Mesothelial cell of epicardium (in vitro differentiated cells): ENCODE measurements around the gene SNX32. TPM values are rescaled to one million over a fixed set of nuclear protein-coding genes. Genes with fewer than 3 reads are reported as not detected.

Experiments used
- DNase-seq, 2 experiments: peaks; one replicate each; pipeline ENCODE4 v3.0.0; 2021; ENCODE audit warnings: low spot score in 2 of 2; ENCODE audit not compliant: unreplicated experiment in 2 of 2
- H3K27ac Mint-ChIP-seq: 2 replicates; pipeline ENCODE4 v1.8.0; 2021; ENCODE audit warnings: mixed read lengths
- H3K27me3 Mint-ChIP-seq: 2 replicates; pipeline ENCODE4 v1.8.0; 2021; ENCODE audit warnings: low read depth, mixed read lengths
- H3K36me3 Mint-ChIP-seq: 2 replicates; pipeline ENCODE4 v1.8.0; 2021; ENCODE audit warnings: mixed read lengths
- H3K4me1 Mint-ChIP-seq: 2 replicates; pipeline ENCODE4 v1.8.0; 2021; ENCODE audit warnings: mixed read lengths
- H3K4me3 Mint-ChIP-seq: 2 replicates; pipeline ENCODE4 v1.8.0; 2021; ENCODE audit warnings: mild to moderate bottlenecking, moderate library complexity, mixed read lengths
- H3K9me3 Mint-ChIP-seq: 2 replicates; pipeline ENCODE4 v1.8.0; 2021; ENCODE audit warnings: mixed read lengths
- CTCF ChIP-seq: fragments of 200-600 bp; sonication (generic); IDR thresholded peaks from one replicate; pipeline ENCODE4 v1.5.0; 2021; ENCODE audit warnings: antibody characterized with exemption; ENCODE audit not compliant: unreplicated experiment
- total RNA-seq: library from RNA; stranded (reverse); gene quantifications from 3 replicates; pipeline ENCODE4 v1.2.1, GENCODE V29; 2021

Gene SNX32
- total RNA-seq, 1 donor from 2014 or later, result 10.7 TPM

- Mint-ChIP-seq H3K9me3 (no peaks in the 10 kb centered on the region), H3K27me3 (peaks cover 14% of the 10 kb centered on the region), H3K36me3 (no peaks in the 10 kb centered on the region), H3K27ac (no peak overlapping the region), H3K4me3 (no peak overlapping the region), H3K4me1 (peaks cover 5% of the 10 kb centered on the region)
- no peak for TF ChIP-seq CTCF
- DNase-seq, result no peak
Measured at GRCh38 chr11:65810046-65810868, 23.5 kb upstream of the SNX32 start.

- DNase-seq, result no peak
Measured at GRCh38 chr11:65811764-65812475, 21.8 kb upstream of the SNX32 start.

GRCh38 chr11:65814131-65814985 is 19.4 kb upstream of the SNX32 start:
- DNase-seq, result no peak
- Mint-ChIP-seq H3K9me3 (no peaks in the 10 kb centered on the region), H3K4me3 (no peak overlapping the region), H3K27me3 (peaks cover 2% of the 10 kb centered on the region), H3K36me3 (no peaks in the 10 kb centered on the region), H3K4me1 (peaks cover 16% of the 10 kb centered on the region), H3K27ac (no peak overlapping the region)
- no peak for TF ChIP-seq CTCF

More at GRCh38 chr11:65811764-65812475, 21.8 kb upstream of the SNX32 start:
- Mint-ChIP-seq H3K27me3 (peaks cover 13% of the 10 kb centered on the region), H3K27ac (no peak overlapping the region), H3K9me3 (no peaks in the 10 kb centered on the region), H3K4me1 (peaks cover 12% of the 10 kb centered on the region), H3K36me3 (no peaks in the 10 kb centered on the region), H3K4me3 (no peak overlapping the region)
- TF ChIP-seq CTCF, result no peak

GRCh38 chr11:65814986-65815565 is 18.7 kb upstream of the SNX32 start:
- H3K27me3 Mint-ChIP-seq, result peaks cover 2% of the 10 kb centered on the region
- H3K27ac Mint-ChIP-seq, result no peak overlapping the region
- TF ChIP-seq CTCF, result no peak
- H3K9me3 Mint-ChIP-seq, result no peaks in the 10 kb centered on the region
- no peak overlapping the region for H3K4me3 Mint-ChIP-seq
- H3K4me1 Mint-ChIP-seq, result peaks cover 16% of the 10 kb centered on the region
- DNase-seq, result no peak
- H3K36me3 Mint-ChIP-seq, result no peaks in the 10 kb centered on the region

GRCh38 chr11:65816696-65817095 is 17.1 kb upstream of the SNX32 start:
- Mint-ChIP-seq H3K9me3 (no peaks in the 10 kb centered on the region), H3K27ac (no peak overlapping the region), H3K4me3 (peak overlapping the region; percentile 67), H3K36me3 (no peaks in the 10 kb centered on the region), H3K27me3 (no peaks in the 10 kb centered on the region), H3K4me1 (peaks cover 20% of the 10 kb centered on the region)
- DNase-seq, result no peak
- no peak for TF ChIP-seq CTCF
